Ishikawa (cell line): ENCODE measurements around the gene MAMLD1.

Source experiments
- EP300 ChIP-seq: IDR thresholded peaks from 2 replicates; pipeline ENCODE4 v1.6.1; 2012; ENCODE audit warnings: borderline replicate concordance
- FOXM1 ChIP-seq: IDR thresholded peaks from 2 replicates; pipeline ENCODE4 v1.6.1; 2012; ENCODE audit warnings: low read depth, borderline replicate concordance
- RAD21 ChIP-seq: IDR thresholded peaks from 2 replicates; pipeline ENCODE4 v1.6.1; 2012; ENCODE audit warnings: low read depth
- YY1 ChIP-seq: IDR thresholded peaks from 2 replicates; pipeline ENCODE4 v1.6.1; 2012; ENCODE audit warnings: low read depth
- TF ChIP-seq, protein P1 (sequence below): IDR thresholded peaks from 2 replicates; pipeline ENCODE4 v1.6.1; 2012; ENCODE audit warnings: low read depth, mild to moderate bottlenecking

DNA sequence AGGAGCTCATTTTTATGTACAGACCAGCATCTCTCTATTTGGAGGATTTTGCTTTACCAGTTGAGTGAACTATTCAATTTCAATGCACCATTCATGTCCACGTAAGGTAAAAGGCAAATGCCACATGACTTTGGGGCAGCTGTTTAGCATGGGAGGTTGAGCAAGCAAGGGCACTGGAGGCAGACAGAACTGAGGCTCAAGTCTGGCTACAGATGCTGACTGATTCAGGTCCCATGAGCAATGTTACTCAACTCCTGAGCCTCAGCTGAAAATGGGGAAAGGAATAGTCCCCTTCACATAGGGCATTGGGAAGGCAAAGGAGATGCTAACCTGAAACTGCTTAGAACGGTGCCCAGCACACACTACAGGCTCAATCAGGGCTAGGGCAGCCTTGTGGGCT is 112.3 kb downstream of the MAMLD1 start:
- TF ChIP-seq FOXM1 (no peak), RAD21 (no peak), YY1 (no peak), EP300 (no peak)
- TF ChIP-seq, protein P1, sequence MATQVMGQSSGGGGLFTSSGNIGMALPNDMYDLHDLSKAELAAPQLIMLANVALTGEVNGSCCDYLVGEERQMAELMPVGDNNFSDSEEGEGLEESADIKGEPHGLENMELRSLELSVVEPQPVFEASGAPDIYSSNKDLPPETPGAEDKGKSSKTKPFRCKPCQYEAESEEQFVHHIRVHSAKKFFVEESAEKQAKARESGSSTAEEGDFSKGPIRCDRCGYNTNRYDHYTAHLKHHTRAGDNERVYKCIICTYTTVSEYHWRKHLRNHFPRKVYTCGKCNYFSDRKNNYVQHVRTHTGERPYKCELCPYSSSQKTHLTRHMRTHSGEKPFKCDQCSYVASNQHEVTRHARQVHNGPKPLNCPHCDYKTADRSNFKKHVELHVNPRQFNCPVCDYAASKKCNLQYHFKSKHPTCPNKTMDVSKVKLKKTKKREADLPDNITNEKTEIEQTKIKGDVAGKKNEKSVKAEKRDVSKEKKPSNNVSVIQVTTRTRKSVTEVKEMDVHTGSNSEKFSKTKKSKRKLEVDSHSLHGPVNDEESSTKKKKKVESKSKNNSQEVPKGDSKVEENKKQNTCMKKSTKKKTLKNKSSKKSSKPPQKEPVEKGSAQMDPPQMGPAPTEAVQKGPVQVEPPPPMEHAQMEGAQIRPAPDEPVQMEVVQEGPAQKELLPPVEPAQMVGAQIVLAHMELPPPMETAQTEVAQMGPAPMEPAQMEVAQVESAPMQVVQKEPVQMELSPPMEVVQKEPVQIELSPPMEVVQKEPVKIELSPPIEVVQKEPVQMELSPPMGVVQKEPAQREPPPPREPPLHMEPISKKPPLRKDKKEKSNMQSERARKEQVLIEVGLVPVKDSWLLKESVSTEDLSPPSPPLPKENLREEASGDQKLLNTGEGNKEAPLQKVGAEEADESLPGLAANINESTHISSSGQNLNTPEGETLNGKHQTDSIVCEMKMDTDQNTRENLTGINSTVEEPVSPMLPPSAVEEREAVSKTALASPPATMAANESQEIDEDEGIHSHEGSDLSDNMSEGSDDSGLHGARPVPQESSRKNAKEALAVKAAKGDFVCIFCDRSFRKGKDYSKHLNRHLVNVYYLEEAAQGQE, result no peak
